Activated naive CD4-positive, alpha-beta T cell treated with anti-CD3 and anti-CD28 coated beads for 36 hours (primary cell): Measurements from ENCODE around the gene SNX10. TPM values are rescaled to one million over a fixed set of nuclear protein-coding genes. Genes with fewer than 3 reads are reported as not detected.

ENCODE experiments used
- CTCF ChIA-PET: fragments of 350-600 bp; sonication (Branson Sonifier 250); formaldehyde crosslinking; loops from one replicate; lab custom pipeline; 2021; ENCODE audit warnings: antibody characterized with exemption; lab: Charles Lee
- DNase-seq: peaks from one replicate; pipeline ENCODE4 v3.0.0-alpha.2; 2020
- H3K27ac Mint-ChIP-seq: one replicate; pipeline ENCODE4 v1.8.0; 2021; ENCODE audit warnings: mild to moderate bottlenecking, mixed read lengths
- H3K27me3 Mint-ChIP-seq: one replicate; pipeline ENCODE4 v1.8.0; 2021; ENCODE audit warnings: low read depth, mixed read lengths
- H3K36me3 Mint-ChIP-seq: one replicate; pipeline ENCODE4 v1.8.0; 2021; ENCODE audit warnings: low read depth, mixed read lengths
- H3K4me1 Mint-ChIP-seq: one replicate; pipeline ENCODE4 v1.8.0; 2021; ENCODE audit warnings: low read depth, mixed read lengths
- H3K4me3 Mint-ChIP-seq: one replicate; pipeline ENCODE4 v1.8.0; 2021; ENCODE audit warnings: mild to moderate bottlenecking, moderate library complexity, mixed read lengths
- H3K9me3 Mint-ChIP-seq: one replicate; pipeline ENCODE4 v1.8.0; 2021; ENCODE audit warnings: mixed read lengths
- intact Hi-C: fragments of 100-400 bp; cut with micrococcal nuclease; formaldehyde crosslinking; loops from one replicate; pipeline ENCODE4 v1.15.1; 2023
- total RNA-seq, 2 experiments: library from RNA; stranded (reverse); gene quantifications; one replicate each; pipeline ENCODE4 v1.2.3, GENCODE V29; 2021

Gene SNX10
- total RNA-seq, 2 experiments from 2014 or later, result 17.0 to 17.5 TPM

DNA sequence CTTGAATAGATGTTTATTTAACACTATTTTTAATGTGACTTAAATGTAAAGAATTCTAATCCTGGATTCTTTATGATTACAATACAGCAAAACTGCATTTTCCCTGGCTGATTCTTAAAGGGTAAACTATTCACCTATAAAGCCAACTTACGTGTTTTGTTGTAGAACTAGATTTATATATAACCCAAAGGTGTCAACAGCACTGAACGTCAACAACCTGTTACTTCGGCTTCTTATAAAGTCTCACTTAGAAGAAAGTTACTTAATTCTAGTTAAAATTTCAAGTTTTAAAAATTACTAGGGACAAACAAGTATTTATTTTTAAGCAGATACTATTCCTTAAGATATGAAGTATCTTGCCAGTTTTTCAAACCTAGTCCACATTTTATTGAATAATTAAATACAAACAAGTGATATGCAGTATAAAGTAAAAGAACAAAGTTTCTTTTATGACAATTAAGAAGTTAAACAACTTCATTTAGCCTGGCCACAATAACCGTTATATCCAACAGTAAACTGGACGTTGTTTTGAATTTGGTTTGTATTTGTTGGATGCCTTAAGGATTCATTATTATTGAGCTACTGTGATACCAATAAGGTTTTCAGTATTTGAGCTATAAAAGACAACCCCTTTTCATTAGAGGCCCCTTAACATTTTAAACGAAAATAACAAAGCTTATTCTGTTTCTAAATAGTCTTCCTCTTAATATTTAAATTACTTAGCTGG is 83.1 kb downstream of the SNX10 start:
- intact Hi-C loops, result loop anchor here (5.0 kb wide), 1 partner anchor 487 kb away; the partner anchor contains the start of gene SKAP2
- CTCF ChIA-PET, result interaction anchor here (0.7 to 1.5 kb wide), 7 partner anchors 9 to 786 kb away, joined by 3 to 5 read pairs (median 3); no protein-coding TSS in a partner anchor
- H3K36me3 Mint-ChIP-seq, result peaks cover 6% of the 10 kb centered on the region
- H3K27ac Mint-ChIP-seq, result no peak overlapping the region
- peaks cover 3% of the 10 kb centered on the region for H3K4me1 Mint-ChIP-seq
- H3K4me3 Mint-ChIP-seq, result no peak overlapping the region
- no peaks in the 10 kb centered on the region for H3K9me3 Mint-ChIP-seq
- H3K27me3 Mint-ChIP-seq, result peaks cover 32% of the 10 kb centered on the region
- no peak for DNase-seq

GRCh38 chr7:26375726-26376174 is 84.1 kb downstream of the SNX10 start:
- CTCF ChIA-PET, result interaction anchor here (0.6 to 1.5 kb wide), 8 partner anchors 16 to 785 kb away, joined by 3 to 5 read pairs (median 3); no protein-coding TSS in a partner anchor
- Mint-ChIP-seq H3K4me1 (no peaks in the 10 kb centered on the region), H3K36me3 (peaks cover 6% of the 10 kb centered on the region), H3K27ac (no peak overlapping the region), H3K27me3 (peaks cover 32% of the 10 kb centered on the region), H3K4me3 (peak overlapping the region; percentile 68), H3K9me3 (no peaks in the 10 kb centered on the region)
- intact Hi-C loops, result loop anchor here (2.0 to 5.0 kb wide), 3 partner anchors 175 to 785 kb away; partner anchors contain the start of genes CBX3, HNRNPA2B1 and SKAP2
- DNase-seq, result peak; percentile 40

- H3K27ac Mint-ChIP-seq, result no peak overlapping the region
- CTCF ChIA-PET, result interaction anchor here (0.7 to 1.5 kb wide), 8 partner anchors 23 to 785 kb away, joined by 3 to 6 read pairs (median 4); no protein-coding TSS in a partner anchor
- intact Hi-C loops, result loop anchor here (2.0 to 5.0 kb wide), 3 partner anchors 176 to 784 kb away; partner anchors contain the start of genes CBX3, HNRNPA2B1 and SKAP2
- H3K4me3 Mint-ChIP-seq, result peak overlapping the region; percentile 78
- H3K27me3 Mint-ChIP-seq, result peaks cover 36% of the 10 kb centered on the region
- H3K36me3 Mint-ChIP-seq, result peaks cover 6% of the 10 kb centered on the region
- H3K9me3 Mint-ChIP-seq, result no peaks in the 10 kb centered on the region
- peak; percentile 60 for DNase-seq
- H3K4me1 Mint-ChIP-seq, result no peaks in the 10 kb centered on the region
These were observed 84.7 kb downstream of the SNX10 start for GRCh38 chr7:26376175-26376917.

DNA sequence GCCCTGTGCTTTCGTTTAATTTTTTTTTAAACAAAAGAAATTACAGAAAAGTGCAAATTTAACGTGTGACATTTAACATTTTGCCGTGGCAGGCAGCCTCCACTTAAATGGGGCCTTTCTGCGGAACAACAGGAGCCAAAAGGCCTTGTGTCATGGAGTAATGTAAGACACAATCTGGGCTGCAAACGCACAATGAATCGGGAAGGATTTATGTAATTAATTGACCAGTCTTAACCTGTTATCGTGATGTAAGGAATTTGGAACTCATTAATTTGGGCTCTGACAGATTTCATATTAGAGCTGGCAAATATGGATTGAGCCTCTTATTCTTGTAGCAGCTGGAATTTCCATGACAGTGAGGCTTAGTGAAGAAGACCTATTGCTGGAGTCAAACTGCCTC is 86.4 kb downstream of the SNX10 start:
- H3K9me3 Mint-ChIP-seq, result no peaks in the 10 kb centered on the region
- CTCF ChIA-PET, result interaction anchor here (0.6 to 1.9 kb wide), 11 partner anchors 11 to 783 kb away, joined by 3 to 10 read pairs (median 4); no protein-coding TSS in a partner anchor
- no peak for DNase-seq
- peaks cover 2% of the 10 kb centered on the region for H3K36me3 Mint-ChIP-seq
- no peaks in the 10 kb centered on the region for H3K4me1 Mint-ChIP-seq
- intact Hi-C loops, result loop anchor here (5.0 kb wide), 1 partner anchor 484 kb away; the partner anchor contains the start of gene SKAP2
- H3K27me3 Mint-ChIP-seq, result peaks cover 34% of the 10 kb centered on the region
- no peak overlapping the region for H3K4me3 Mint-ChIP-seq
- no peak overlapping the region for H3K27ac Mint-ChIP-seq

DNA sequence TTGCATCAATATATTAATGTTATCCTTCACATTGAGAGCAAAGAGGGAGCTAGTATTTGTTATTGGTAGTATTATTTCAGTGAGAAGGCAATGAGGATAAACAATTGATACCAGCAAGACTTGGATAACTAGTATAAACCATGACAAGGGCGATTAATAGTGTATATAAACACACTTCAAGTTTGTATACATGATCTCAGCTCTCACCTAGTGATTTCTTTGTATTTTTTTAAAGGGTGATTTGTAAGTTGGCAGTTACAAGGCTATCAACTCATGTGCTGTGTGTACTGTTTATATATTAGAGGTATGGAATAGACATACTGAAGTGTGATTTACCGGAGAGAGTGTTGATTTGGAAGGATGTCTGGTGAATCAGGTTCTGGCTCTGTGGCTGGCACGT is 88.0 kb downstream of the SNX10 start:
- Mint-ChIP-seq H3K4me1 (no peaks in the 10 kb centered on the region), H3K27me3 (peaks cover 29% of the 10 kb centered on the region), H3K36me3 (no peaks in the 10 kb centered on the region), H3K9me3 (no peaks in the 10 kb centered on the region), H3K27ac (no peak overlapping the region), H3K4me3 (no peak overlapping the region)
- CTCF ChIA-PET, result interaction anchor here (1.9 kb wide), 1 partner anchor 288 kb away, joined by 7 read pairs; no protein-coding TSS in a partner anchor
- no peak for DNase-seq
- intact Hi-C loops, result loop anchor here (5.0 kb wide), 1 partner anchor 483 kb away; the partner anchor contains the start of gene SKAP2

GRCh38 chr7:26381476-26382353 is 90.1 kb downstream of the SNX10 start:
- no peak for DNase-seq
- H3K4me1 Mint-ChIP-seq, result no peaks in the 10 kb centered on the region
- intact Hi-C loops, result no loop called here
- H3K4me3 Mint-ChIP-seq, result no peak overlapping the region
- no peaks in the 10 kb centered on the region for H3K9me3 Mint-ChIP-seq
- peaks cover 34% of the 10 kb centered on the region for H3K27me3 Mint-ChIP-seq
- CTCF ChIA-PET, result interaction anchor here (1.0 to 3.2 kb wide), 3 partner anchors 9 to 119 kb away, joined by 3 to 17 read pairs (median 3); no protein-coding TSS in a partner anchor
- H3K27ac Mint-ChIP-seq, result no peak overlapping the region
- no peaks in the 10 kb centered on the region for H3K36me3 Mint-ChIP-seq

- CTCF ChIA-PET, result interaction anchor here (1.4 kb wide), 1 partner anchor 15 kb away, joined by 3 read pairs; no protein-coding TSS in a partner anchor
- Mint-ChIP-seq H3K9me3 (no peaks in the 10 kb centered on the region), H3K36me3 (no peaks in the 10 kb centered on the region), H3K27ac (no peak overlapping the region), H3K4me3 (no peak overlapping the region), H3K4me1 (no peaks in the 10 kb centered on the region), H3K27me3 (peaks cover 28% of the 10 kb centered on the region)
- no peak for DNase-seq
- intact Hi-C loops, result no loop called here
These were observed 93.6 kb downstream of the SNX10 start for GRCh38 chr7:26385240-26385639.

GRCh38 chr7:26387731-26388130 is 96.1 kb downstream of the SNX10 start:
- Mint-ChIP-seq H3K9me3 (no peaks in the 10 kb centered on the region), H3K27me3 (peaks cover 32% of the 10 kb centered on the region), H3K4me3 (no peak overlapping the region), H3K36me3 (no peaks in the 10 kb centered on the region), H3K27ac (no peak overlapping the region), H3K4me1 (no peaks in the 10 kb centered on the region)
- CTCF ChIA-PET, result interaction anchor here (2.0 kb wide), 1 partner anchor 18 kb away, joined by 6 read pairs; no protein-coding TSS in a partner anchor
- no peak for DNase-seq
- intact Hi-C loops, result no loop called here

GRCh38 chr7:26388256-26388655 is 96.6 kb downstream of the SNX10 start:
- CTCF ChIA-PET, result interaction anchor here (1.2 to 2.0 kb wide), 4 partner anchors 11 to 23 kb away, joined by 4 to 6 read pairs (median 4); no protein-coding TSS in a partner anchor
- Mint-ChIP-seq H3K4me3 (no peak overlapping the region), H3K27me3 (peaks cover 32% of the 10 kb centered on the region), H3K9me3 (no peaks in the 10 kb centered on the region), H3K27ac (no peak overlapping the region), H3K4me1 (no peaks in the 10 kb centered on the region), H3K36me3 (no peaks in the 10 kb centered on the region)
- intact Hi-C loops, result no loop called here
- DNase-seq, result no peak

DNA sequence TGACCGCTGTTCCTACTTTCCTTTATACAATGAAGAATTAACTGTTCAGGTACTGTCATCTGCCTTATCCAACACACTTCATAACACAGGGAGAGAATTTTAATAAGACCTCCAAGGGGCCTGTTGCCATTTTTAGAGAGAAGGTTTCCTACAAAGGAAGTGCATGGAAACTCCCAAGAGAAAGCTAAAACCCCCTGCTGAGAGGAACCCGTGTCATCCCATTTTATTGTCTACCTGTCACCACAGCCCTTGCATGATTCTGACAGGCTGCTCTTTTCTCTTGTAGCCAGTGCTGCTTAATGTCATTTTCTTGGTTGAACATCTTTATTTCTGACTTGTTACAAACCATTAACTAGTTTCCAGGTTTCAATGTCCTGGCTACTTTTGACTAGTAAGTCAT is 98.4 kb downstream of the SNX10 start:
- Mint-ChIP-seq H3K9me3 (no peaks in the 10 kb centered on the region), H3K27me3 (peaks cover 35% of the 10 kb centered on the region), H3K4me3 (no peak overlapping the region), H3K4me1 (no peaks in the 10 kb centered on the region), H3K36me3 (no peaks in the 10 kb centered on the region), H3K27ac (no peak overlapping the region)
- no peak for DNase-seq
- intact Hi-C loops, result no loop called here
- CTCF ChIA-PET, result interaction anchor here (0.7 kb wide), 1 partner anchor 112 kb away, joined by 3 read pairs; no protein-coding TSS in a partner anchor

DNA sequence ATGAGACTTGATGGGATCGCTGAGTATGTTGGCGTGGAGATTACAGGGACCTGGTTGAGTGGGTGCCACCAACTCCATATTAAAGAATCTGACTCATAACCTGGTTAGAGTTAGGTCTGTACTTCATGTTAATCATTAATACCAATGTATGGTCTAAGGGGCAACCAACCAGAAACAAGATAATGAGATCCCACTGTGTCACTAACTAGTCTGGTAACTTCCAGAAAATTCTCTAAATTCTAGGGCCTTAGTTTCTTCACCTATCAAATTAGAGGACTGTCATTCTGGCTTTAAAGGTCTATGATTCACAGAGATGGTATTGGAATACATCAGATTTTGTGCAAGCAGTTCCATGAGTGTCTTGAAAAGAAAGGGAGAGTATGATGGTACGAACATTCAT is 102.2 kb downstream of the SNX10 start:
- intact Hi-C loops, result no loop called here
- DNase-seq, result no peak

More for the DNA sequence above, 102.2 kb downstream of the SNX10 start:
- Mint-ChIP-seq H3K27me3 (peaks cover 43% of the 10 kb centered on the region), H3K4me3 (no peak overlapping the region), H3K4me1 (peaks cover under 1% of the 10 kb centered on the region), H3K9me3 (no peaks in the 10 kb centered on the region), H3K36me3 (no peaks in the 10 kb centered on the region), H3K27ac (no peak overlapping the region)
- CTCF ChIA-PET, result no interaction called here
